GM19043 (cell line): Measurements from ENCODE around the gene CNKSR3.
A peak's percentile ranks its signal among the peaks of the same experiment; 100 is the strongest.
"Not testable (repeated sequence)": the region's sequence is repeated elsewhere in the genome, so short reads cannot be mapped to it uniquely, and the experiment has no call there.

ENCODE experiments used
- ATAC-seq: cut with Tn5 transposase; IDR thresholded peaks from one replicate; pipeline ENCODE4 v1.9.1; 2021; ENCODE audit warnings: low read depth; ENCODE audit not compliant: unreplicated experiment

The CNKSR3 gene

GRCh38 chr6:154529957-154530356 lies 19.5 kb upstream of the CNKSR3 start:
- no peak for ATAC-seq

- no peak for ATAC-seq
Observed at GRCh38 chr6:154528310-154528915, 17.9 kb upstream of the CNKSR3 start.

GRCh38 chr6:154526996-154527395 lies 16.5 kb upstream of the CNKSR3 start:
- ATAC-seq = no peak

GRCh38 chr6:154522576-154522975 lies 12.1 kb upstream of the CNKSR3 start:
- no peak for ATAC-seq

- ATAC-seq = no peak
Observed at GRCh38 chr6:154521412-154521811, 10.9 kb upstream of the CNKSR3 start.

GRCh38 chr6:154520280-154520679 lies 9.8 kb upstream of the CNKSR3 start:
- ATAC-seq = no peak

- ATAC-seq = no peak
Observed at GRCh38 chr6:154518396-154518795, 7.9 kb upstream of the CNKSR3 start.

- ATAC-seq = no peak
Observed at GRCh38 chr6:154516276-154516675, 5.8 kb upstream of the CNKSR3 start.

- no peak for ATAC-seq
Observed at GRCh38 chr6:154515826-154516225, 5.3 kb upstream of the CNKSR3 start.

GRCh38 chr6:154515076-154515475 lies 4.6 kb upstream of the CNKSR3 start:
- ATAC-seq = not testable (repeated sequence)

GRCh38 chr6:154514481-154514880 lies 4.0 kb upstream of the CNKSR3 start:
- no peak for ATAC-seq

- ATAC-seq = no peak
Observed at GRCh38 chr6:154513601-154514320, 3.3 kb upstream of the CNKSR3 start.

- ATAC-seq = no peak
Observed at GRCh38 chr6:154512201-154512600, 1.7 kb upstream of the CNKSR3 start.

- no peak for ATAC-seq
Observed at GRCh38 chr6:154511791-154512190, 1.3 kb upstream of the CNKSR3 start.

- peak; percentile 22 for ATAC-seq
Observed at GRCh38 chr6:154509421-154510143, 903 bp downstream of the CNKSR3 start.

GRCh38 chr6:154508573-154509375 lies 1.7 kb downstream of the CNKSR3 start:
- no peak for ATAC-seq

- ATAC-seq = no peak
Observed at GRCh38 chr6:154506991-154507898, 3.2 kb downstream of the CNKSR3 start.

GRCh38 chr6:154506582-154506981 lies 3.9 kb downstream of the CNKSR3 start:
- no peak for ATAC-seq

- ATAC-seq = no peak
Observed at GRCh38 chr6:154506108-154506507, 4.4 kb downstream of the CNKSR3 start.
